SHP77 treated with DMSO at 0.1 percent for 48 hours (cell line): Measurements from ENCODE around the gene ZNF565.
"Not testable (repeated sequence)": the region's sequence is repeated elsewhere in the genome, so short reads cannot be mapped to it uniquely, and the experiment has no call there.

Experiments
- DNase-seq: peaks from one replicate; lab custom pipeline; 2025; lab: John Stamatoyannopoulos, UW

Gene ZNF565

GRCh38 chr19:36150586-36150985, 63.9 kb downstream of the ZNF565 start:
- no peak for DNase-seq

GRCh38 chr19:36149673-36150406, 64.6 kb downstream of the ZNF565 start:
- no peak for DNase-seq

- DNase-seq: no peak
Measured at GRCh38 chr19:36144624-36145023, 69.8 kb downstream of the ZNF565 start.

GRCh38 chr19:36142496-36142895, 72.0 kb downstream of the ZNF565 start:
- no peak for DNase-seq

- DNase-seq: no peak
Measured at GRCh38 chr19:36142046-36142445, 72.4 kb downstream of the ZNF565 start.

- DNase-seq: peak; percentile 52
Measured at GRCh38 chr19:36141039-36141927, 73.2 kb downstream of the ZNF565 start.

- DNase-seq: peak; percentile 70
Measured at GRCh38 chr19:36140304-36141038, 74.0 kb downstream of the ZNF565 start.

- peak; percentile 86 for DNase-seq
Measured at GRCh38 chr19:36139473-36140303, 74.8 kb downstream of the ZNF565 start, which contains the start of gene CAPNS1. TSS of gene CAPNS1 (plus strand) at chr19:36140066. CDS start at chr19:36141012, 946 bp downstream.

GRCh38 chr19:36139120-36139472, 75.4 kb downstream of the ZNF565 start:
- DNase-seq: no peak

GRCh38 chr19:36136964-36137686, 77.3 kb downstream of the ZNF565 start:
- no peak for DNase-seq

GRCh38 chr19:36134867-36135266, 79.6 kb downstream of the ZNF565 start:
- DNase-seq: not testable (repeated sequence)
